Measurements from ENCODE around the gene GALNT13. TPM values are rescaled to one million over a fixed set of nuclear protein-coding genes. Genes with fewer than 3 reads are reported as not detected.

Gene GALNT13
- total and polyA plus RNA-seq, 4 donors: not detected

DNA sequence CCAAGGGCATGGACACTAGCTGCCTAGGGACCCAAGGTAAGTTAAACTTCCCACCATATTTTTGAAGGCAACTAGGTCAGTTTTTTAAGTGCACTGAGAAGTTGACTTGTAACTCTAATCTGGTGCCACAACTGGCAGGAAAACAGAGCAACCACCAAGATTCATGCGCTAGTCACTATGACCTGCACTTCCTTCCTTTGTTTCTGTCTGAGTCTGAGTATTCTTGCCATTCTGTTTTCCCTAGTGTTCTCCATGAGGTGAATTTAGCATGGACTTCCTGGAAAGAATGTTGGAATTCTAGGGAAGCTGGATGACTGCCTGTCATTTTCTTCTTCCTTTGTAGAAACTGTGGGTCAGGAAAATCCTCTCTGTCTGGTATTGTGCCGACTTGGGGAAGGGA, 249.0 kb downstream of the GALNT13 start:
- H3K9ac ChIP-seq (ENCODE audit: low read depth in 1 of 2, low read length in 2 of 2): no peak overlapping the region
- no peak overlapping the region for H3K27ac ChIP-seq (ENCODE audit: low read depth in 1 of 2, low read length in 2 of 2)
- 65% methylated on average over 2 of the region's 2 CpGs for WGBS
- no peak overlapping the region for H3K4me3 ChIP-seq (ENCODE audit: low read depth in 1 of 3, low read length in 3 of 3)
- TF ChIP-seq GABPA (IDR thresholded peaks at IDR 0.05 in 1 of 2, conservative IDR thresholded peaks at IDR 0.05 in 1 of 2) (no peak), NR2F2 (IDR thresholded peaks at IDR 0.05) (no peak), FOXA1 (IDR thresholded peaks at IDR 0.05) (no peak), EGR1 (IDR thresholded peaks at IDR 0.05; ENCODE audit: low read depth in 2 of 2) (no peak), SP1 (IDR thresholded peaks at IDR 0.05) (no peak), JUND (IDR thresholded peaks at IDR 0.05) (no peak), RXRA (IDR thresholded peaks at IDR 0.05) (no peak), HNF4G (IDR thresholded peaks at IDR 0.05) (no peak), HNF4A (conservative IDR thresholded peaks at IDR 0.05) (no peak), TAF1 (conservative IDR thresholded peaks at IDR 0.05) (no peak), RAD21 (IDR thresholded peaks at IDR 0.05) (no peak), FOXA2 (IDR thresholded peaks at IDR 0.05) (no peak), YY1 (IDR thresholded peaks at IDR 0.05) (no peak)
- TF ChIP-seq, protein P1, sequence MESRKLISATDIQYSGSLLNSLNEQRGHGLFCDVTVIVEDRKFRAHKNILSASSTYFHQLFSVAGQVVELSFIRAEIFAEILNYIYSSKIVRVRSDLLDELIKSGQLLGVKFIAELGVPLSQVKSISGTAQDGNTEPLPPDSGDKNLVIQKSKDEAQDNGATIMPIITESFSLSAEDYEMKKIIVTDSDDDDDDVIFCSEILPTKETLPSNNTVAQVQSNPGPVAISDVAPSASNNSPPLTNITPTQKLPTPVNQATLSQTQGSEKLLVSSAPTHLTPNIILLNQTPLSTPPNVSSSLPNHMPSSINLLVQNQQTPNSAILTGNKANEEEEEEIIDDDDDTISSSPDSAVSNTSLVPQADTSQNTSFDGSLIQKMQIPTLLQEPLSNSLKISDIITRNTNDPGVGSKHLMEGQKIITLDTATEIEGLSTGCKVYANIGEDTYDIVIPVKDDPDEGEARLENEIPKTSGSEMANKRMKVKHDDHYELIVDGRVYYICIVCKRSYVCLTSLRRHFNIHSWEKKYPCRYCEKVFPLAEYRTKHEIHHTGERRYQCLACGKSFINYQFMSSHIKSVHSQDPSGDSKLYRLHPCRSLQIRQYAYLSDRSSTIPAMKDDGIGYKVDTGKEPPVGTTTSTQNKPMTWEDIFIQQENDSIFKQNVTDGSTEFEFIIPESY (IDR thresholded peaks at IDR 0.05): no peak
- TF ChIP-seq, protein P2, sequence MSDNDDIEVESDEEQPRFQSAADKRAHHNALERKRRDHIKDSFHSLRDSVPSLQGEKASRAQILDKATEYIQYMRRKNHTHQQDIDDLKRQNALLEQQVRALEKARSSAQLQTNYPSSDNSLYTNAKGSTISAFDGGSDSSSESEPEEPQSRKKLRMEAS (IDR thresholded peaks at IDR 0.05): no peak
- TF ChIP-seq, protein P3, sequence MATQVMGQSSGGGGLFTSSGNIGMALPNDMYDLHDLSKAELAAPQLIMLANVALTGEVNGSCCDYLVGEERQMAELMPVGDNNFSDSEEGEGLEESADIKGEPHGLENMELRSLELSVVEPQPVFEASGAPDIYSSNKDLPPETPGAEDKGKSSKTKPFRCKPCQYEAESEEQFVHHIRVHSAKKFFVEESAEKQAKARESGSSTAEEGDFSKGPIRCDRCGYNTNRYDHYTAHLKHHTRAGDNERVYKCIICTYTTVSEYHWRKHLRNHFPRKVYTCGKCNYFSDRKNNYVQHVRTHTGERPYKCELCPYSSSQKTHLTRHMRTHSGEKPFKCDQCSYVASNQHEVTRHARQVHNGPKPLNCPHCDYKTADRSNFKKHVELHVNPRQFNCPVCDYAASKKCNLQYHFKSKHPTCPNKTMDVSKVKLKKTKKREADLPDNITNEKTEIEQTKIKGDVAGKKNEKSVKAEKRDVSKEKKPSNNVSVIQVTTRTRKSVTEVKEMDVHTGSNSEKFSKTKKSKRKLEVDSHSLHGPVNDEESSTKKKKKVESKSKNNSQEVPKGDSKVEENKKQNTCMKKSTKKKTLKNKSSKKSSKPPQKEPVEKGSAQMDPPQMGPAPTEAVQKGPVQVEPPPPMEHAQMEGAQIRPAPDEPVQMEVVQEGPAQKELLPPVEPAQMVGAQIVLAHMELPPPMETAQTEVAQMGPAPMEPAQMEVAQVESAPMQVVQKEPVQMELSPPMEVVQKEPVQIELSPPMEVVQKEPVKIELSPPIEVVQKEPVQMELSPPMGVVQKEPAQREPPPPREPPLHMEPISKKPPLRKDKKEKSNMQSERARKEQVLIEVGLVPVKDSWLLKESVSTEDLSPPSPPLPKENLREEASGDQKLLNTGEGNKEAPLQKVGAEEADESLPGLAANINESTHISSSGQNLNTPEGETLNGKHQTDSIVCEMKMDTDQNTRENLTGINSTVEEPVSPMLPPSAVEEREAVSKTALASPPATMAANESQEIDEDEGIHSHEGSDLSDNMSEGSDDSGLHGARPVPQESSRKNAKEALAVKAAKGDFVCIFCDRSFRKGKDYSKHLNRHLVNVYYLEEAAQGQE (IDR thresholded peaks at IDR 0.05): no peak
- TF ChIP-seq, protein P4, sequence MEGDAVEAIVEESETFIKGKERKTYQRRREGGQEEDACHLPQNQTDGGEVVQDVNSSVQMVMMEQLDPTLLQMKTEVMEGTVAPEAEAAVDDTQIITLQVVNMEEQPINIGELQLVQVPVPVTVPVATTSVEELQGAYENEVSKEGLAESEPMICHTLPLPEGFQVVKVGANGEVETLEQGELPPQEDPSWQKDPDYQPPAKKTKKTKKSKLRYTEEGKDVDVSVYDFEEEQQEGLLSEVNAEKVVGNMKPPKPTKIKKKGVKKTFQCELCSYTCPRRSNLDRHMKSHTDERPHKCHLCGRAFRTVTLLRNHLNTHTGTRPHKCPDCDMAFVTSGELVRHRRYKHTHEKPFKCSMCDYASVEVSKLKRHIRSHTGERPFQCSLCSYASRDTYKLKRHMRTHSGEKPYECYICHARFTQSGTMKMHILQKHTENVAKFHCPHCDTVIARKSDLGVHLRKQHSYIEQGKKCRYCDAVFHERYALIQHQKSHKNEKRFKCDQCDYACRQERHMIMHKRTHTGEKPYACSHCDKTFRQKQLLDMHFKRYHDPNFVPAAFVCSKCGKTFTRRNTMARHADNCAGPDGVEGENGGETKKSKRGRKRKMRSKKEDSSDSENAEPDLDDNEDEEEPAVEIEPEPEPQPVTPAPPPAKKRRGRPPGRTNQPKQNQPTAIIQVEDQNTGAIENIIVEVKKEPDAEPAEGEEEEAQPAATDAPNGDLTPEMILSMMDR (IDR thresholded peaks at IDR 0.05; ENCODE audit: low read depth, low read length, missing input control): no peak
- H3K27me3 ChIP-seq (ENCODE audit: control insufficient read depth in 4 of 4, insufficient read depth in 4 of 4, low read length in 3 of 4): no peaks in the 10 kb centered on the region
- no peak for DNase-seq (ENCODE audit: low spot score)
- no peaks in the 10 kb centered on the region for H3K36me3 ChIP-seq (ENCODE audit: control insufficient read depth in 4 of 4, insufficient read depth in 3 of 4, low read depth in 1 of 4, low read length in 3 of 4)
- H3K9me3 ChIP-seq (ENCODE audit: control insufficient read depth in 4 of 4, low read length in 3 of 4): peaks cover 0 to 2% (median under 1%) of the 10 kb centered on the region in 4 donors
- no peaks in the 10 kb centered on the region for H3K4me1 ChIP-seq (ENCODE audit: control insufficient read depth in 4 of 4, insufficient read depth in 4 of 4, low read length in 3 of 4)

DNA sequence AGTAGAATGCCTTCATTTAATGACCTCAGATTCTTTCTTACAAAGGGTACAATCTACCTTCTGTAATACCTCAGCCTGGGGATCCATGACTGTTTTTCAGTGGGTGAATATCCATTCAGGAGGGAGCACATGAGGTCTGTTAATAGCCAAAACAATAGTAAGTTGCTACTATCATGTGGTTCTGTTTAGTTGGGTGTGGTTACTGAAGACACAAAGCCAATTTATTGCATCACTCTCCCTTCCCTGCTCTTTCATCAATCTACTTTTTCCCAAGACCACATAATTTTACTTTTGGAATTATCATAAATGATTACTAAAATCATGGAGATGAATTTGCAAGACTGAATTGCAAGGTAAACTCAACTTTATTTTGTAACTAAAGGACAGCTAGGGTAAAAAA, 254.2 kb downstream of the GALNT13 start:
- H3K27ac ChIP-seq (ENCODE audit: low read depth in 1 of 2, low read length in 2 of 2): no peak overlapping the region
- no peak for TF ChIP-seq EGR1 (IDR thresholded peaks at IDR 0.05; ENCODE audit: low read depth in 2 of 2)
- TF ChIP-seq, protein P3 (IDR thresholded peaks at IDR 0.05): no peak
- TF ChIP-seq, protein P1 (IDR thresholded peaks at IDR 0.05): no peak
- TF ChIP-seq NR2F2 (IDR thresholded peaks at IDR 0.05): no peak
- TF ChIP-seq SP1 (IDR thresholded peaks at IDR 0.05): no peak
- no peak for TF ChIP-seq RXRA (IDR thresholded peaks at IDR 0.05)
- no peaks in the 10 kb centered on the region for H3K9me3 ChIP-seq (ENCODE audit: control insufficient read depth in 4 of 4, low read length in 3 of 4)
- DNase-seq (ENCODE audit: low spot score): no peak
- no peaks in the 10 kb centered on the region for H3K4me1 ChIP-seq (ENCODE audit: control insufficient read depth in 4 of 4, insufficient read depth in 4 of 4, low read length in 3 of 4)
- H3K4me3 ChIP-seq (ENCODE audit: low read depth in 1 of 3, low read length in 3 of 3): no peak overlapping the region
- H3K9ac ChIP-seq (ENCODE audit: low read depth in 1 of 2, low read length in 2 of 2): no peak overlapping the region
- no peaks in the 10 kb centered on the region for H3K27me3 ChIP-seq (ENCODE audit: control insufficient read depth in 4 of 4, insufficient read depth in 4 of 4, low read length in 3 of 4)
- H3K36me3 ChIP-seq (ENCODE audit: control insufficient read depth in 4 of 4, insufficient read depth in 3 of 4, low read depth in 1 of 4, low read length in 3 of 4): no peaks in the 10 kb centered on the region

Data from liver (tissue), 9 donors.